Dendritic cell treated with granulocyte-macrophage colony-stimulating factor and Interleukin-4, amounts not matched to agents 40 ng/mL and 50 ng/mL, for 4 days (primary cell): Measurements from ENCODE around the gene CD44.
"Not testable (repeated sequence)": the region's sequence is repeated elsewhere in the genome, so short reads cannot be mapped to it uniquely, and the experiment has no call there.

Experiments
- H3K27ac Mint-ChIP-seq: one replicate; pipeline ENCODE4 v1.8.0; 2022; ENCODE audit warnings: mild to moderate bottlenecking, mixed read lengths
- H3K27me3 Mint-ChIP-seq: one replicate; pipeline ENCODE4 v1.8.0; 2022; ENCODE audit warnings: mild to moderate bottlenecking, mixed read lengths
- H3K36me3 Mint-ChIP-seq: one replicate; pipeline ENCODE4 v1.8.0; 2022; ENCODE audit warnings: low read depth, mixed read lengths
- H3K4me1 Mint-ChIP-seq: one replicate; pipeline ENCODE4 v1.8.0; 2022; ENCODE audit warnings: low read depth, mixed read lengths
- H3K4me3 Mint-ChIP-seq: one replicate; pipeline ENCODE4 v1.8.0; 2022; ENCODE audit warnings: mild to moderate bottlenecking, moderate library complexity, mixed read lengths
- H3K9me3 Mint-ChIP-seq: one replicate; pipeline ENCODE4 v1.8.0; 2022; ENCODE audit warnings: mixed read lengths
- intact Hi-C: fragments of 100-400 bp; cut with micrococcal nuclease; formaldehyde crosslinking; loops from one replicate; pipeline ENCODE4 v1.15.0; 2022

The CD44 gene

GRCh38 chr11:35105319-35106079 is 33.5 kb upstream of the CD44 start:
- Mint-ChIP-seq H3K36me3 (no peaks in the 10 kb centered on the region), H3K27me3 (no peaks in the 10 kb centered on the region), H3K4me3 (no peak overlapping the region), H3K27ac (peak overlapping the region; percentile 16), H3K4me1 (peaks cover 47% of the 10 kb centered on the region), H3K9me3 (no peaks in the 10 kb centered on the region)
- intact Hi-C loops = no loop called here

- Mint-ChIP-seq H3K27me3 (no peaks in the 10 kb centered on the region), H3K9me3 (no peaks in the 10 kb centered on the region), H3K27ac (peak overlapping the region; percentile 15), H3K4me1 (peaks cover 58% of the 10 kb centered on the region), H3K4me3 (no peak overlapping the region), H3K36me3 (no peaks in the 10 kb centered on the region)
- intact Hi-C loops = no loop called here
Measured at GRCh38 chr11:35106595-35106994, 32.4 kb upstream of the CD44 start.

DNA sequence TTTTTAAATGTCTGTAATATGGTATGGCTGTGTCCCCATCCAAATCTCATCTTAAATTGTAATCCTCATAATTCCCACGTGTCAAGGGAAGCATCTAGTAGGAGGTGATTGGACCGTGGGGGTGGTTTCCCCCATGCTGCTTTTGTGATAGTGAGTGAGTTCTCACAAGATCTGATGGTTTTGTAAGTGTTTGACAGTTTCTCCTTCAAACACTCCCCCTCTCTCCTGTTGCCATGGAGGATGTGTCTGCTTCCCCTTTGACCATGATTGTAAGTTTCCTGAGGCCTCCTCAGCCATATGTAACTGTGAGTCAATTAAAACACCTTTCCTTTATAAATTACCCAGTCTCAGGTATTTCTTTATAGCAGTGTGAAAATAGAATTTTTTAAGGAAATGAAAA is 31.1 kb upstream of the CD44 start:
- H3K36me3 Mint-ChIP-seq = no peaks in the 10 kb centered on the region
- H3K27ac Mint-ChIP-seq = no peak overlapping the region
- H3K4me3 Mint-ChIP-seq = no peak overlapping the region
- no peaks in the 10 kb centered on the region for H3K9me3 Mint-ChIP-seq
- intact Hi-C loops = no loop called here
- peaks cover 70% of the 10 kb centered on the region for H3K4me1 Mint-ChIP-seq
- H3K27me3 Mint-ChIP-seq = no peaks in the 10 kb centered on the region

DNA sequence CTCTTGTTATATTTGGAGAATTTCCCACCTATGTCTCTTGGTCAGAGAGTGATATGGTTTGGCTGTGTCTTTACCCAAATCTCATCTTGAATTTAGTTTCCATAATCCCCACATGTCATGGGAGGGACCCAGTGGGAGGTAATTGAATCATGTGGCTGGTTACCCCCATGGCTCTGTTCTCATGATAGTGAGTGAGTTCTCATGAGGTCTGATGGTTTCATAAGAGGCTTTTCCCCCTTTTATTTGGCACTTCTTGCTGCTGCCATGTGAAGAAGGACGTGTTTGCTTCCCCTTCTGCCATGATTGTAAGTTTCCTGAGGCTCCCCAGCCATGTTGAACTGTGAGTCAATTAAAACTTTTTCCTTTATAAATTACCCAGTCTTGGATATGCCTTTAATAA is 30.6 kb upstream of the CD44 start:
- H3K36me3 Mint-ChIP-seq, H3K27me3 Mint-ChIP-seq, intact Hi-C loops, H3K4me3 Mint-ChIP-seq, H3K9me3 Mint-ChIP-seq: not testable (repeated sequence)
- H3K4me1 Mint-ChIP-seq = peaks cover 70% of the 10 kb centered on the region
- peak overlapping the region; percentile 31 for H3K27ac Mint-ChIP-seq

GRCh38 chr11:35109041-35109440 is 29.9 kb upstream of the CD44 start:
- H3K4me1 Mint-ChIP-seq = peaks cover 64% of the 10 kb centered on the region
- H3K27ac Mint-ChIP-seq = peak overlapping the region; percentile 31
- H3K36me3 Mint-ChIP-seq = no peaks in the 10 kb centered on the region
- intact Hi-C loops = no loop called here
- no peak overlapping the region for H3K4me3 Mint-ChIP-seq
- H3K27me3 Mint-ChIP-seq = no peaks in the 10 kb centered on the region
- no peaks in the 10 kb centered on the region for H3K9me3 Mint-ChIP-seq

GRCh38 chr11:35109827-35110226 is 29.1 kb upstream of the CD44 start:
- H3K9me3 Mint-ChIP-seq = no peaks in the 10 kb centered on the region
- H3K27me3 Mint-ChIP-seq = no peaks in the 10 kb centered on the region
- peaks cover 64% of the 10 kb centered on the region for H3K4me1 Mint-ChIP-seq
- no peaks in the 10 kb centered on the region for H3K36me3 Mint-ChIP-seq
- H3K4me3 Mint-ChIP-seq = no peak overlapping the region
- intact Hi-C loops = no loop called here
- H3K27ac Mint-ChIP-seq = no peak overlapping the region

DNA sequence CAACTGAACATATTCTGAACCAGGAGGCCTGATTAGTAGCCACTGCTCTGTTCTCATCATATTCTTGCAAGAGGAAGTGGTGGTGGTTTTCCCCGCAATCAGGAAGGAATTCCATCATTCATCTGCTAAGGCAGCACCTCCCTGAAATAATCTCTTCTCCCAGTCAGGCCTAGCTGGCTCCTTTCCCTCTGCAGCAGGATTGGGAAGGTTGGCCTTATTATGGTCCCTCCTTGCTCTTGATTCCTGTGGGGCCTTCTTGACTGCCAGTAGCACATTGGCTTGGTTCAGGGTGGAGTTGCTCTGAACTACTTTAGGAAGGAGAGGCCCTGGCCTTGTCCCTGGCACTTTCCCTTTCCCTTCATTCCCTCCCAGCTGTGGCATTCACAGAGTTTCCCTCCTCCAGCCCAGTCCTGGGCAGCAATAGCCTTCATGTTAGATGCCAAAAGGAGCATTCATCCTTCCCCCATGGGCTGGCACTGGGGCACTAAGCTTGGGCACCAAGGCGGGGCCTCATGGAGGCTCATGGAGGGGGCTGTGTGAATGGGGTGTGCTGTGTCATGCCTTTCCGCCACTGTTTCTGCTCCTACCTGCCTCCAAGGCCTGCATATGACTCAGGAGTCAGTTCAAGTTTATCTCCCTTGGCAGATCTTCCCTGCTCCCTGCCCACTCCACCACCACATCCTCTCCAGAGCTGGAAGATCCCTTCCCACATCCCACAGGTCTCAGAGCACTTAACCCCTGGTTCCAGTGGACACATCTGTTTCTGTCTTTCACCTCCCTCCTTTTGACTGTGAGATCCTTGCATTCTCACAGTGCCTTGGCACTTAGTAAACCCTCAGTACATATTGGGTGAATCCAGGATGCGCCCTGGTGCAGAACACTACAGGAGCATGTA is 27.6 kb upstream of the CD44 start:
- Mint-ChIP-seq H3K27ac (peak overlapping the region; percentile 89), H3K4me1 (peaks cover 54% of the 10 kb centered on the region), H3K27me3 (peaks cover 2% of the 10 kb centered on the region), H3K9me3 (no peaks in the 10 kb centered on the region), H3K4me3 (no peak overlapping the region), H3K36me3 (no peaks in the 10 kb centered on the region)
- intact Hi-C loops = no loop called here

GRCh38 chr11:35112056-35112845 is 26.7 kb upstream of the CD44 start:
- Mint-ChIP-seq H3K36me3 (no peaks in the 10 kb centered on the region), H3K27me3 (peaks cover 2% of the 10 kb centered on the region), H3K9me3 (no peaks in the 10 kb centered on the region), H3K4me3 (no peak overlapping the region), H3K27ac (peak overlapping the region; percentile 89), H3K4me1 (peaks cover 46% of the 10 kb centered on the region)
- intact Hi-C loops = no loop called here

GRCh38 chr11:35112846-35113105 is 26.2 kb upstream of the CD44 start:
- peaks cover 40% of the 10 kb centered on the region for H3K4me1 Mint-ChIP-seq
- no peak overlapping the region for H3K4me3 Mint-ChIP-seq
- peaks cover 2% of the 10 kb centered on the region for H3K27me3 Mint-ChIP-seq
- no peaks in the 10 kb centered on the region for H3K36me3 Mint-ChIP-seq
- no peaks in the 10 kb centered on the region for H3K9me3 Mint-ChIP-seq
- H3K27ac Mint-ChIP-seq = no peak overlapping the region
- intact Hi-C loops = no loop called here

DNA sequence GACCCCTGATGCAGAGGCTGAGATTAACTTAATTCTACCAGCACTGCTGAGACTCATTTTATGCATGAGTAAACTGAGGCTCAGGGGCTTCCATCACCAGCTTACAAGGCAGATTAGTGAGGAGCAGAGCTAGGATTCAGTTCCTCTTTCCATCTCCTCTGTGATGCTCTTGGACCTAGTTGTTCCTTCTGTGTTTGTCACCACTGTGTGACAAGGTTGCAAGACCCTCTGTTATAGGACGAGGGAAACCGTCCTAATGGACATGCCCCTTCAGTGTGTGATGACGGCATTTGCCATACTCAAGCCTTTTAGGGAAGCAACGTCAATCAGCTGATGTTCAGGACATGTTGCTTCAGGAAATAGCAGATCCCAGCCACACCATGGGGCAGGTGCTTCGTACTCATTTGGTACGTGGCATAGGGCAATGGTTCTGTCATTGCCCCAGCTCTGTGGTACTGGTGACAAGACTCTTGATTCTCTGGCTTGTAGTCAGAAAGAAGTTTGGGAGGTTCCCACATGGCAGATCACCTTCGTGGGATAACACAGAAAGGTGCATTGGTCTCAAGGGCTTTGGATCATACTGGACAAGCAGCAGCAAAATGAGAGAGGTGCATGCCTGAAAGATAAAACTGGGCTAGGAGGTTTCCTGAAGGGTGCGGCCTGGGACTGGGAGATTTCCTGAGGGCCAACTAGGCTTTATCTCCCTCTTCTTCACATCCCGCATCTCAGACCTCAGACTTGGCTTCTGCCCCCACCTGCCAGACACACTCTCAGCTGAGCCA is 23.9 kb upstream of the CD44 start:
- H3K4me3 Mint-ChIP-seq = no peak overlapping the region
- peaks cover 38% of the 10 kb centered on the region for H3K4me1 Mint-ChIP-seq
- intact Hi-C loops = no loop called here
- H3K36me3 Mint-ChIP-seq = no peaks in the 10 kb centered on the region
- no peaks in the 10 kb centered on the region for H3K9me3 Mint-ChIP-seq
- peaks cover 4% of the 10 kb centered on the region for H3K27me3 Mint-ChIP-seq
- no peak overlapping the region for H3K27ac Mint-ChIP-seq

GRCh38 chr11:35115688-35116030 is 23.3 kb upstream of the CD44 start:
- no peak overlapping the region for H3K4me3 Mint-ChIP-seq
- H3K9me3 Mint-ChIP-seq = no peaks in the 10 kb centered on the region
- intact Hi-C loops = no loop called here
- peaks cover 32% of the 10 kb centered on the region for H3K4me1 Mint-ChIP-seq
- H3K27ac Mint-ChIP-seq = no peak overlapping the region
- H3K36me3 Mint-ChIP-seq = no peaks in the 10 kb centered on the region
- peaks cover 4% of the 10 kb centered on the region for H3K27me3 Mint-ChIP-seq

- Mint-ChIP-seq H3K9me3 (no peaks in the 10 kb centered on the region), H3K4me3 (no peak overlapping the region), H3K36me3 (no peaks in the 10 kb centered on the region), H3K4me1 (peaks cover 32% of the 10 kb centered on the region), H3K27me3 (peaks cover 4% of the 10 kb centered on the region), H3K27ac (no peak overlapping the region)
- intact Hi-C loops = no loop called here
Measured at GRCh38 chr11:35116245-35116644, 22.7 kb upstream of the CD44 start.

DNA sequence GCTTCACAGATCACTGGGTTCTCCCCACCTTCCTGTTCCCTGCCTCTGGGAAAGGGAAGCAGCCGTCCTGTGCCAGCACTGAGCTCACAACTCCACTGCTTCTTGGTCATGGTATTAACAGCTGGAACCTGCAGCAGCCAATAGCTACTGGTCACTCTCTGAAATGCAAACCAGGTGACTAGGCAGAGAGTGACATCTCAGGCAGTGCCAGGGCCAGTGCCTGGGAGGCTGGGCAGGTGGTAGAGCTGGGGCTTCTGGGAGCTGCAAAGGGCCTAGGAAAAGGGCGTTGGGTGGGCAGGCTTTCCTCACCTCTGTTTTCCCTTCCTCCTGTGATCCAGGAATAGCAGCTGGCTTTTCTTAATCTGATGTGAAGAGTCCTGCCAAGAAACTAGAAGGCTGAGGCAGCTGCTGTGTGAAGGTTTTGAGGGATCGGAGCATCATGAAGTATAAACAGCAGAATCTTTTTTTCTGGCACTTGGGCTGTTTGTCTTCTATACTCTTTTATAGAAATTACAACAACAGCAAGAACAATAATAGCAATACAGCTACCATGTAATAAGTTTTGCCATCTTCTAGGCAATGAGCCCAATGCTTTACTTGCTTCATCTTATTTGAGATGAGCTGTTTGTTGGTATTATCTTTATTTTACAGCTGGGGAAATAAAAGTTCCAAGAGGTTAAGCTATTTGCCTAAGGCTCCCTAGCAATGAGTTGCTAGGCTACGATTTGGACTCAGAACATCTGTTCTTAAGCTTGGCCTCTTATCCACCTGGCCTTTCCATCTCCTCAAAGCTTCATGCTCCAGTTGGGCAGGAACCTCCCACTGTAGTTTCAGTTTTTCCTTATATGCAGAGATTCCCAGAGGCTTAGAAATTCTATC is 22.0 kb upstream of the CD44 start:
- peaks cover 28% of the 10 kb centered on the region for H3K4me1 Mint-ChIP-seq
- H3K36me3 Mint-ChIP-seq = no peaks in the 10 kb centered on the region
- peaks cover 4% of the 10 kb centered on the region for H3K27me3 Mint-ChIP-seq
- no peaks in the 10 kb centered on the region for H3K9me3 Mint-ChIP-seq
- no peak overlapping the region for H3K27ac Mint-ChIP-seq
- intact Hi-C loops = no loop called here
- no peak overlapping the region for H3K4me3 Mint-ChIP-seq
